ENCODE measurements around the gene ARPC2.

DNA sequence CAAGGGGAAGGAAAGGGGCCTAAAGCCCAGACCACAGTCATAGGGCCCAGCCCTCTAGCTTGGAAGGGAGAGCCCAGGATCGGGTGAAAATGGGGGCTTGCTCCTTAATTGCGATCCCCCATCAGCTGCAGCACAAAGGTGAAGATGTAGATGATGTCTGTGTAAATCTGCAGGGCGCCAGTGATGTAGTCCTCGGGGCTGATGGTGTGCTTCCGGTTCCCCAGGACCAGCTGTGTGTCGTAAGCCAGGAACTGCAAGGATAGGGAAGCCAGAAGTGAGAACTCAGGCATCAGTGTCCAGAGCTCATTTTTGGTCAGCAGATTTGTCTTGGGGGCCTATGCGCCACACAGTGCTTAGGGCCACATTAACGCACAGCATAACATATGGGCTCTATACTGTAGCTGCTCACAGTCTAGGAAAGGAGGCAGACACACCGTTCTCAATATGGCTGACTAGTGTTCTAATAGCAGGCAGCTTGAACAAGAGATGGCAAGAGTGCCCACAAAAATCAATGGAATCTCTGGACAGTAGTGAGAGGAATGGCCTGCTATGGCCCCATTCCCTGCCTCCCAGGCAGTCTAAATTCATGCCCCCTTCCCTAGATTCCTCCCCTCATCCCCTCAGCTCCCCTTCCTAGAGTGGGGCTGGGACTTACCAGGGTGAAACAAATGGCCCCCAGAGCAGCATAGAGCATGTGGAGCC is 58.5 kb downstream of the ARPC2 start:
- TF ChIP-seq, protein P1, sequence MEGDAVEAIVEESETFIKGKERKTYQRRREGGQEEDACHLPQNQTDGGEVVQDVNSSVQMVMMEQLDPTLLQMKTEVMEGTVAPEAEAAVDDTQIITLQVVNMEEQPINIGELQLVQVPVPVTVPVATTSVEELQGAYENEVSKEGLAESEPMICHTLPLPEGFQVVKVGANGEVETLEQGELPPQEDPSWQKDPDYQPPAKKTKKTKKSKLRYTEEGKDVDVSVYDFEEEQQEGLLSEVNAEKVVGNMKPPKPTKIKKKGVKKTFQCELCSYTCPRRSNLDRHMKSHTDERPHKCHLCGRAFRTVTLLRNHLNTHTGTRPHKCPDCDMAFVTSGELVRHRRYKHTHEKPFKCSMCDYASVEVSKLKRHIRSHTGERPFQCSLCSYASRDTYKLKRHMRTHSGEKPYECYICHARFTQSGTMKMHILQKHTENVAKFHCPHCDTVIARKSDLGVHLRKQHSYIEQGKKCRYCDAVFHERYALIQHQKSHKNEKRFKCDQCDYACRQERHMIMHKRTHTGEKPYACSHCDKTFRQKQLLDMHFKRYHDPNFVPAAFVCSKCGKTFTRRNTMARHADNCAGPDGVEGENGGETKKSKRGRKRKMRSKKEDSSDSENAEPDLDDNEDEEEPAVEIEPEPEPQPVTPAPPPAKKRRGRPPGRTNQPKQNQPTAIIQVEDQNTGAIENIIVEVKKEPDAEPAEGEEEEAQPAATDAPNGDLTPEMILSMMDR (IDR thresholded peaks at IDR 0.05), result no peak
- no peak for TF ChIP-seq POLR2A (IDR thresholded peaks at IDR 0.05)
